H1 (cell line): ENCODE data around the gene NCK2.

ENCODE experiments used
- CTCF ChIP-seq, 3 experiments: IDR thresholded peaks; 1 replicate in 2 of 3; 2 replicates in 1 of 3; pipeline versions ENCODE4 v1.5.1 to v1.6.1; 2011; ENCODE audit warnings: low read length in 3 of 3, mild to moderate bottlenecking in 3 of 3, inconsistent platforms in 2 of 3, low read depth in 1 of 3, moderate library complexity in 1 of 3; ENCODE audit not compliant: insufficient read depth in 1 of 3; ENCODE audit errors: control extremely low read depth in 1 of 3
- JUN ChIP-seq: IDR thresholded peaks from 2 replicates; pipeline ENCODE4 v1.6.1; 2011; ENCODE audit warnings: low read depth, mild to moderate bottlenecking, improper control_type of control experiment, low read length
- KDM1A ChIP-seq: fragments of 200-600, 300-600 bp; sonication (generic); IDR thresholded peaks from 2 replicates; pipeline ENCODE4 v1.7.1; 2016; ENCODE audit warnings: mild to moderate bottlenecking, low read length, borderline replicate concordance
- POLR2A ChIP-seq, 2 experiments: IDR thresholded peaks; 1 replicate in 1 of 2; 2 replicates in 1 of 2; pipeline ENCODE4 v1.6.1; 2011; ENCODE audit warnings: low read depth in 2 of 2, low read length in 2 of 2, mild to moderate bottlenecking in 2 of 2; ENCODE audit errors: control extremely low read depth in 1 of 2
- POLR2AphosphoS5 ChIP-seq: IDR thresholded peaks from 2 replicates; pipeline ENCODE4 v1.6.1; 2011; ENCODE audit warnings: low read depth, low read length
- YY1 ChIP-seq: IDR thresholded peaks from 2 replicates; pipeline ENCODE4 v1.6.1; 2011; ENCODE audit warnings: low read depth, mild to moderate bottlenecking, low read length

- TF ChIP-seq CTCF (IDR thresholded peaks at IDR 0.05; ENCODE audit: control extremely low read depth in 1 of 3, insufficient read depth in 1 of 3, low read depth in 1 of 3, low read length in 3 of 3) = no peak
- TF ChIP-seq KDM1A = no peak
- TF ChIP-seq YY1 = no peak
- no peak for TF ChIP-seq JUN
- TF ChIP-seq POLR2AphosphoS5 = no peak
- TF ChIP-seq POLR2A (IDR thresholded peaks at IDR 0.05; ENCODE audit: control extremely low read depth in 1 of 2, low read depth in 2 of 2, low read length in 2 of 2) = no peak
Measured at GRCh38 chr2:105924271-105924670, 179.6 kb downstream of the NCK2 start.
